ENCODE measurements around the gene OPCML. TPM values are rescaled to one million over a fixed set of nuclear protein-coding genes. Genes with fewer than 3 reads are reported as not detected.

Gene OPCML
- total and polyA plus RNA-seq, 2 donors (not counting 1 experiment from before 2014, with no cell fraction given): 0.99 to 2.8 TPM

DNA sequence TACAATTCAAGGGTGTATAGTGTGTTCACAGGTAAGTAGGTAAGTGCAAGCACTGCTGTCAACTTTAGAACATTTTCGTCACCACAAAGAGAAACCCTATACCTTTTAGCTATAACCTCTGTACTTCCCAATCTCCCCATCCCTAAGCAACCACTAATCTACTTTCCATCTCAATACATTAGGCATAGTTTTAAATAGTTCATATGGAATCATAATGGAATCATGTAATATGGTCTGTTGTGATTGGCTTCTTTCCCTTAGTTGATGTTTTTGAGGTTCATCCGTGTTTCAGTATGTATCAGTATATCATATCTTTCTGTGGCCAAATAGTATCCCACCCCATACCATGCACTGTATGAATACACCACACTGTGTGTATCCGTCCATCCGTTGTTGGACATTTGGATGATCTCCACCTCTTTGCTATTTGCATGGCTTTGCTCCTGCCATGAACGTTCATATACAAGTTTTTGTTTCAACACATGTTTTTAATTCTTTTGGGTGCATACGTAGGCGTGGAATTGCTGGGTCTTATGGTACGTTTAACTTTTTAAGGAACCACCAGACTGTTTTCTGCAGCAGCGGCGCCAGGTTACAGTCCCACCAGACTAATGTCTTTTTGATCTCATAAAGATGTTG is 27.7 kb upstream of the OPCML start:
- Histone ChIP-seq H3K79me2 (ENCODE audit: control insufficient read depth, insufficient read depth, low read length) (no peaks in the 10 kb centered on the region), H3K36me3 (ENCODE audit: control insufficient read depth, insufficient read depth, low read length) (no peaks in the 10 kb centered on the region), H3K9me3 (ENCODE audit: control insufficient read depth, insufficient read depth, low read depth, low read length) (no peaks in the 10 kb centered on the region), H4K20me1 (ENCODE audit: control insufficient read depth, extremely low read depth, insufficient read depth, low read length) (no peaks in the 10 kb centered on the region), H3K4me1 (ENCODE audit: control insufficient read depth, extremely low read depth, insufficient read depth, low read length) (no peaks in the 10 kb centered on the region), H3K27ac (ENCODE audit: insufficient read depth, low read length) (no peak overlapping the region), H3K4me3 (replicated peaks in 1 of 4; ENCODE audit: control extremely low read depth in 1 of 4, insufficient read depth in 1 of 4, low read depth in 3 of 4, low read length in 4 of 4) (no peak overlapping the region), H3K27me3 (ENCODE audit: control insufficient read depth, insufficient read depth, low read length) (no peaks in the 10 kb centered on the region), H3K9ac (ENCODE audit: insufficient read depth, low read length) (no peak overlapping the region), H3K4me2 (ENCODE audit: extremely low read depth, insufficient read depth, low read length) (no peak overlapping the region), H2AFZ (ENCODE audit: low read length) (no peak overlapping the region)
- TF ChIP-seq EZH2 (IDR thresholded peaks at IDR 0.05; ENCODE audit: low read length, missing control alignments): no peak
- TF ChIP-seq, protein P1, sequence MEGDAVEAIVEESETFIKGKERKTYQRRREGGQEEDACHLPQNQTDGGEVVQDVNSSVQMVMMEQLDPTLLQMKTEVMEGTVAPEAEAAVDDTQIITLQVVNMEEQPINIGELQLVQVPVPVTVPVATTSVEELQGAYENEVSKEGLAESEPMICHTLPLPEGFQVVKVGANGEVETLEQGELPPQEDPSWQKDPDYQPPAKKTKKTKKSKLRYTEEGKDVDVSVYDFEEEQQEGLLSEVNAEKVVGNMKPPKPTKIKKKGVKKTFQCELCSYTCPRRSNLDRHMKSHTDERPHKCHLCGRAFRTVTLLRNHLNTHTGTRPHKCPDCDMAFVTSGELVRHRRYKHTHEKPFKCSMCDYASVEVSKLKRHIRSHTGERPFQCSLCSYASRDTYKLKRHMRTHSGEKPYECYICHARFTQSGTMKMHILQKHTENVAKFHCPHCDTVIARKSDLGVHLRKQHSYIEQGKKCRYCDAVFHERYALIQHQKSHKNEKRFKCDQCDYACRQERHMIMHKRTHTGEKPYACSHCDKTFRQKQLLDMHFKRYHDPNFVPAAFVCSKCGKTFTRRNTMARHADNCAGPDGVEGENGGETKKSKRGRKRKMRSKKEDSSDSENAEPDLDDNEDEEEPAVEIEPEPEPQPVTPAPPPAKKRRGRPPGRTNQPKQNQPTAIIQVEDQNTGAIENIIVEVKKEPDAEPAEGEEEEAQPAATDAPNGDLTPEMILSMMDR (conservative IDR thresholded peaks at IDR 0.05 in 1 of 2, IDR thresholded peaks at IDR 0.05 in 1 of 2; ENCODE audit: low read depth in 1 of 2, low read length in 2 of 2): no peak
- DNase-seq (ENCODE audit: low read depth in 2 of 2): no peak

DNA sequence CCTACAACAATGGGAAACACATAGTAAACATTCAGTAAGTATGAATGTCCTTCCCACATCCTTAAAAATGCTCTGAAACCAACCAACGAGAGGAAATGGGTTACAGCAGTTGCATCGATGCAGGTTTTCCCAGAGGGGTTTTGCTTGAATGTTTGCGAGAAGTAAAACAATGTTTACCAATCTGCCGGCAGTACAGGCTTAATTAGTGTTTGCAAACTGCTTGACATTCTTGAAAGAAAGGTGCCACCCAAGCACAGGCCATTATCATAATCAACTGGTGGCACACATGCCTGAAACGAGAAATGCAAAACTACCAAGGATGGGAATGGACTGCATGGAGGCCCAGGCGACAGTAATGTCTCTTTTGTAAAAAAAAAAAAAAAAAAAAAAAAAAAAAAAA is 27.1 kb upstream of the OPCML start:
- no peak for TF ChIP-seq EZH2 (IDR thresholded peaks at IDR 0.05; ENCODE audit: low read length, missing control alignments)
- TF ChIP-seq, protein P1 (conservative IDR thresholded peaks at IDR 0.05 in 1 of 2, IDR thresholded peaks at IDR 0.05 in 1 of 2; ENCODE audit: low read depth in 1 of 2, low read length in 2 of 2): no peak
- Histone ChIP-seq H3K36me3 (ENCODE audit: control insufficient read depth, insufficient read depth, low read length) (no peaks in the 10 kb centered on the region), H3K27me3 (ENCODE audit: control insufficient read depth, insufficient read depth, low read length) (no peaks in the 10 kb centered on the region), H3K79me2 (ENCODE audit: control insufficient read depth, insufficient read depth, low read length) (no peaks in the 10 kb centered on the region), H4K20me1 (ENCODE audit: control insufficient read depth, extremely low read depth, insufficient read depth, low read length) (no peaks in the 10 kb centered on the region), H3K27ac (ENCODE audit: insufficient read depth, low read length) (no peak overlapping the region), H3K4me1 (ENCODE audit: control insufficient read depth, extremely low read depth, insufficient read depth, low read length) (no peaks in the 10 kb centered on the region), H3K4me2 (ENCODE audit: extremely low read depth, insufficient read depth, low read length) (no peak overlapping the region), H3K9ac (ENCODE audit: insufficient read depth, low read length) (no peak overlapping the region), H2AFZ (ENCODE audit: low read length) (no peak overlapping the region), H3K9me3 (ENCODE audit: control insufficient read depth, insufficient read depth, low read depth, low read length) (no peaks in the 10 kb centered on the region), H3K4me3 (replicated peaks in 1 of 4; ENCODE audit: control extremely low read depth in 1 of 4, insufficient read depth in 1 of 4, low read depth in 3 of 4, low read length in 4 of 4) (no peak overlapping the region)
- no peak for DNase-seq (ENCODE audit: low read depth in 2 of 2)

DNA sequence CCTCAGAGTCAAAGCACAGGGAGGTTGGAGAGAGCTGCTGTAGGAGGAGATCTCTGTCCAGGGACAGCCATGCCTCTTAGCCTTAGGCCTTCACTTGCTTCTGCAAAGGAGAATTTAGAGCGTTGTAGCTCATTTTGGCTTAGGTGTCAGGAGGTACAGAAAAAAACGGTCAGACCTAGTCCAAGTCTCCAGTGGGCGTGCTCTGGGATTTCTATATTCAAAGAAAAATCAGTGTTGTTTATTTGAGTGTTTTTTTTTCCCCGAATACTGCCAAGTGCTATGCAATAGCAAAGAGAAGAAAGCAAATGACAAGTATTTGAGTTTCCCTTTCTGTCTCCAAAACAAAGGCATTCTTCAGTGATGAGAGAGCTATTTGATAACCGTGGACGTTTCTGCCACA is 22.7 kb upstream of the OPCML start:
- Histone ChIP-seq H3K27me3 (ENCODE audit: control insufficient read depth, insufficient read depth, low read length) (no peaks in the 10 kb centered on the region), H3K4me1 (ENCODE audit: control insufficient read depth, extremely low read depth, insufficient read depth, low read length) (no peaks in the 10 kb centered on the region), H3K9ac (ENCODE audit: insufficient read depth, low read length) (no peak overlapping the region), H3K9me3 (ENCODE audit: control insufficient read depth, insufficient read depth, low read depth, low read length) (no peaks in the 10 kb centered on the region), H3K27ac (ENCODE audit: insufficient read depth, low read length) (no peak overlapping the region), H2AFZ (ENCODE audit: low read length) (no peak overlapping the region), H3K79me2 (ENCODE audit: control insufficient read depth, insufficient read depth, low read length) (no peaks in the 10 kb centered on the region), H3K4me3 (replicated peaks in 1 of 4; ENCODE audit: control extremely low read depth in 1 of 4, insufficient read depth in 1 of 4, low read depth in 3 of 4, low read length in 4 of 4) (no peak overlapping the region), H4K20me1 (ENCODE audit: control insufficient read depth, extremely low read depth, insufficient read depth, low read length) (no peaks in the 10 kb centered on the region), H3K4me2 (ENCODE audit: extremely low read depth, insufficient read depth, low read length) (no peak overlapping the region), H3K36me3 (ENCODE audit: control insufficient read depth, insufficient read depth, low read length) (no peaks in the 10 kb centered on the region)
- TF ChIP-seq, protein P1 (conservative IDR thresholded peaks at IDR 0.05 in 1 of 2, IDR thresholded peaks at IDR 0.05 in 1 of 2; ENCODE audit: low read depth in 1 of 2, low read length in 2 of 2): no peak
- no peak for TF ChIP-seq EZH2 (IDR thresholded peaks at IDR 0.05; ENCODE audit: low read length, missing control alignments)
- DNase-seq (ENCODE audit: low read depth in 2 of 2): no peak
